Gastrocnemius medialis (tissue), 4 donors: ENCODE measurements around the gene TBC1D8. TPM values are rescaled to one million over a fixed set of nuclear protein-coding genes. Genes with fewer than 3 reads are reported as not detected.

Experiments
- ATAC-seq, 2 donors: fragments of 150-250 bp; one replicate each; pipeline ENCODE4 v1.9.1; 2016
- DNase-seq, 2 donors: peaks; one replicate each; pipeline ENCODE4 v3.0.0-alpha.2; 2019
- H3K27ac ChIP-seq, 4 donors: fragments of 200-600 bp; sonication (generic); 1 replicate in 1 of 4; 2 replicates in 3 of 4; pipeline ENCODE4 v1.5.1; 2016 to 2018; ENCODE audit warnings: mild to moderate bottlenecking in 2 of 4, moderate library complexity in 1 of 4
- H3K27me3 ChIP-seq, 3 donors: fragments of 200-600 bp; sonication (generic) in 2 of 3; 1 replicate in 1 of 3; 2 replicates in 2 of 3; pipeline versions ENCODE4 v1.5.1 to v1.6.0; 2016 to 2019; ENCODE audit warnings: mild to moderate bottlenecking in 1 of 3, moderate library complexity in 1 of 3
- H3K36me3 ChIP-seq, 2 donors: fragments of 200-600 bp; sonication (generic) in 1 of 2; one replicate each; pipeline ENCODE4 v1.5.1; 2017 to 2018
- H3K4me1 ChIP-seq, 2 donors: fragments of 200-600 bp; sonication (generic) in 1 of 2; one replicate each; pipeline ENCODE4 v1.5.1; 2016 to 2017; ENCODE audit warnings: mild to moderate bottlenecking in 2 of 2
- H3K4me3 ChIP-seq, 4 donors: fragments of 200-600 bp; sonication (generic) in 3 of 4; 1 replicate in 1 of 4; 2 replicates in 3 of 4; pipeline ENCODE4 v1.5.1; 2016 to 2019; ENCODE audit warnings: mild to moderate bottlenecking in 2 of 4
- H3K9me3 ChIP-seq, 3 donors: fragments of 200-600 bp; sonication (generic) in 2 of 3; 1 replicate in 1 of 3; 2 replicates in 2 of 3; pipeline ENCODE4 v1.5.1; 2016 to 2019
- CTCF ChIP-seq, 5 experiments: fragments of 450-650 bp in 3 of 5; fragments of 200-600 bp in 2 of 5; sonication (generic) in 2 of 5; IDR thresholded peaks in 4 of 5; conservative IDR thresholded peaks in 1 of 5; 1 replicate in 4 of 5; 2 replicates in 1 of 5; pipeline ENCODE4 v1.5.1; 2016 to 2019; ENCODE audit warnings: antibody characterized with exemption in 5 of 5, mild to moderate bottlenecking in 3 of 5, moderate library complexity in 3 of 5
- POLR2A ChIP-seq, 2 donors: fragments of 450-650 bp; IDR thresholded peaks; one replicate each; pipeline ENCODE4 v1.6.1; 2017; ENCODE audit warnings: antibody characterized with exemption in 2 of 2, mild to moderate bottlenecking in 2 of 2, moderate library complexity in 2 of 2
- in situ Hi-C, 4 donors: fragments of 200-750 bp; cut with MboI; loops; one replicate each; pipeline versions ENCODE4 v1.15.0 to v1.8.0; 2017; ENCODE audit warnings: low sequenced_read_pairs in 4 of 4
- intact Hi-C: fragments of 100-400 bp; cut with DNase I; formaldehyde crosslinking; loops from one replicate; pipeline ENCODE4 v1.15.1; 2023; ENCODE audit warnings: low total_unique reads
- total RNA-seq, 4 donors: library from RNA; depleted of rRNA; stranded (reverse); fragments of >200 nt; gene quantifications; one replicate each; pipeline versions ENCODE4 v1.1.0 to v1.2.3, GENCODE V29; 2016

TBC1D8 gene
- total RNA-seq, 4 donors from 2014 or later = 103 to 298 (median 201) TPM

- no peak for DNase-seq
- in situ Hi-C loops = loop anchor here in 2 of 4 donors (10.0 kb wide), 2 partner anchors 255 to 375 kb away; no protein-coding TSS in a partner anchor
- Histone ChIP-seq H3K36me3 (peaks cover 0 to 27% of the 10 kb centered on the region in 2 donors), H3K9me3 (no peaks in the 10 kb centered on the region), H3K4me1 (no peaks in the 10 kb centered on the region), H3K27me3 (no peaks in the 10 kb centered on the region), H3K27ac (no peak overlapping the region), H3K4me3 (no peak overlapping the region)
- ATAC-seq = no peak
- intact Hi-C loops = no loop called here
- TF ChIP-seq POLR2A (IDR thresholded peaks at IDR 0.05) (no peak), CTCF (IDR thresholded peaks at IDR 0.05 in 4 of 5, conservative IDR thresholded peaks at IDR 0.05 in 1 of 5) (no peak)
Measured at GRCh38 chr2:100990166-100990565, 161.0 kb downstream of the TBC1D8 start.

GRCh38 chr2:100989666-100990065, 161.5 kb downstream of the TBC1D8 start:
- Histone ChIP-seq H3K36me3 (peaks cover 0 to 22% of the 10 kb centered on the region in 2 donors), H3K9me3 (no peaks in the 10 kb centered on the region), H3K4me1 (no peaks in the 10 kb centered on the region), H3K27ac (no peak overlapping the region), H3K27me3 (no peaks in the 10 kb centered on the region), H3K4me3 (no peak overlapping the region)
- in situ Hi-C loops (loop anchor here in 3 of 4 donors (10.0 kb wide), 3 partner anchors 255 to 375 kb away; no protein-coding TSS in a partner anchor), intact Hi-C loops (loop anchor here (10.0 kb wide), 1 partner anchor 175 kb away; no protein-coding TSS in a partner anchor)
- DNase-seq (no peak), ATAC-seq (no peak)
- TF ChIP-seq POLR2A (IDR thresholded peaks at IDR 0.05) = no peak
- TF ChIP-seq CTCF (IDR thresholded peaks at IDR 0.05 in 4 of 5, conservative IDR thresholded peaks at IDR 0.05 in 1 of 5) = no peak

GRCh38 chr2:100988630-100989417, 162.4 kb downstream of the TBC1D8 start:
- TF ChIP-seq CTCF (IDR thresholded peaks at IDR 0.05 in 4 of 5, conservative IDR thresholded peaks at IDR 0.05 in 1 of 5) = no peak
- TF ChIP-seq POLR2A (IDR thresholded peaks at IDR 0.05) = no peak
- Histone ChIP-seq H3K27me3 (no peaks in the 10 kb centered on the region), H3K4me3 (no peak overlapping the region), H3K27ac (no peak overlapping the region), H3K36me3 (peaks cover 0 to 14% of the 10 kb centered on the region in 2 donors), H3K4me1 (no peaks in the 10 kb centered on the region), H3K9me3 (no peaks in the 10 kb centered on the region)
- DNase-seq (no peak), ATAC-seq (no peak)
- in situ Hi-C loops = loop anchor here in 1 of 4 donors (10.0 kb wide), 2 partner anchors 274 to 374 kb away; no protein-coding TSS in a partner anchor
- intact Hi-C loops = loop anchor here (10.0 kb wide), 1 partner anchor 174 kb away; no protein-coding TSS in a partner anchor

GRCh38 chr2:100987974-100988373, 163.2 kb downstream of the TBC1D8 start:
- intact Hi-C loops (loop anchor here (1.0 to 10.0 kb wide), 2 partner anchors 25 to 173 kb away; no protein-coding TSS in a partner anchor), in situ Hi-C loops (loop anchor here in 1 of 4 donors (10.0 kb wide), 2 partner anchors 273 to 373 kb away; no protein-coding TSS in a partner anchor)
- Histone ChIP-seq H3K27me3 (no peaks in the 10 kb centered on the region), H3K36me3 (peaks cover 0 to 8% of the 10 kb centered on the region in 2 donors), H3K4me3 (no peak overlapping the region), H3K4me1 (no peaks in the 10 kb centered on the region), H3K9me3 (no peaks in the 10 kb centered on the region), H3K27ac (no peak overlapping the region)
- no peak for DNase-seq
- TF ChIP-seq POLR2A (IDR thresholded peaks at IDR 0.05) (no peak), CTCF (IDR thresholded peaks at IDR 0.05 in 4 of 5, conservative IDR thresholded peaks at IDR 0.05 in 1 of 5) (no peak)
- ATAC-seq = no peak
